PC-9 (cell line): ENCODE data around the gene GALNT7. TPM values are rescaled to one million over a fixed set of nuclear protein-coding genes. Genes with fewer than 3 reads are reported as not detected.

Experiments
- BruUV-seq: library from RNA; stranded (reverse); fragments of 400-500 nt; replicated peaks from 2 replicates; lab custom pipeline; 2021; lab: Mats Ljungman, UMichigan
- CTCF ChIA-PET: fragments of 300-600 bp; sonication (Branson Sonifier 250); formaldehyde crosslinking; loops from one replicate; lab custom pipeline; 2022; ENCODE audit warnings: antibody characterized with exemption; lab: Charles Lee
- POLR2A ChIA-PET: fragments of 300-600 bp; sonication (Branson Sonifier 250); formaldehyde crosslinking; loops from one replicate; lab custom pipeline; 2022; ENCODE audit warnings: antibody characterized with exemption; ENCODE audit not compliant: unreplicated experiment; lab: Charles Lee
- DNase-seq, 2 experiments: peaks; one replicate each; pipeline versions ENCODE4 v3.0.0 to v3.0.0-alpha.2; 2015 to 2022; ENCODE audit warnings: mixed read lengths in 1 of 2
- H2AFZ ChIP-seq: fragments of 200-600 bp; sonication (generic); 2 replicates; pipeline ENCODE4 v1.8.1; 2017; ENCODE audit warnings: antibody characterized with exemption
- H3F3A ChIP-seq: fragments of 200-600 bp; sonication (generic); 2 replicates; pipeline ENCODE4 v1.8.1; 2017; ENCODE audit warnings: antibody characterized with exemption, mild to moderate bottlenecking, low read depth; ENCODE audit not compliant: insufficient read depth
- H3K27ac ChIP-seq: fragments of 200-600 bp; sonication (generic); 2 replicates; pipeline ENCODE4 v1.6.1; 2016; ENCODE audit warnings: mixed run types
- H3K27me3 ChIP-seq: fragments of 200-600 bp; sonication (generic); 2 replicates; pipeline ENCODE4 v1.6.1; 2016; ENCODE audit warnings: low read depth, mixed run types; ENCODE audit not compliant: insufficient read depth
- H3K36me3 ChIP-seq: fragments of 200-600 bp; sonication (generic); 2 replicates; pipeline ENCODE4 v1.6.1; 2016; ENCODE audit warnings: low read depth, mixed run types
- H3K4me1 ChIP-seq: fragments of 200-600 bp; sonication (generic); replicated peaks from 2 replicates; pipeline ENCODE4 v1.6.1; 2016; ENCODE audit warnings: mixed run types; ENCODE audit not compliant: insufficient read depth
- H3K4me2 ChIP-seq: fragments of 200-600 bp; sonication (generic); 2 replicates; pipeline ENCODE4 v1.6.1; 2017; ENCODE audit warnings: mixed run types
- H3K4me3 ChIP-seq: fragments of 200-600 bp; sonication (generic); 2 replicates; pipeline ENCODE4 v1.6.1; 2016; ENCODE audit warnings: mixed run types
- H3K79me2 ChIP-seq: fragments of 200-600 bp; sonication (generic); 2 replicates; pipeline ENCODE4 v1.6.1; 2017; ENCODE audit warnings: low read depth, mixed run types
- H3K9me2 ChIP-seq: fragments of 200-600 bp; sonication (generic); 2 replicates; pipeline ENCODE4 v1.8.1; 2017; ENCODE audit warnings: mild to moderate bottlenecking; ENCODE audit not compliant: insufficient read depth
- H3K9me3 ChIP-seq: fragments of 200-600 bp; sonication (generic); 2 replicates; pipeline ENCODE4 v1.8.1; 2016; ENCODE audit warnings: low read depth; ENCODE audit not compliant: insufficient read depth
- H4K20me1 ChIP-seq: fragments of 200-600 bp; sonication (generic); 2 replicates; pipeline ENCODE4 v1.8.1; 2017; ENCODE audit not compliant: insufficient read depth
- CTCF ChIP-seq: fragments of 200-600 bp; sonication (generic); conservative IDR thresholded peaks from 2 replicates; pipeline ENCODE4 v1.6.1; 2017; ENCODE audit warnings: mixed run types, antibody characterized with exemption, mild to moderate bottlenecking, moderate library complexity
- EZH2 ChIP-seq: fragments of 200-600 bp; sonication (generic); IDR thresholded peaks from 2 replicates; pipeline ENCODE4 v1.8.0; 2017; ENCODE audit warnings: antibody characterized with exemption, low read depth
- intact Hi-C: fragments of 100-400 bp; cut with micrococcal nuclease; formaldehyde crosslinking; loops from one replicate; pipeline ENCODE4 v1.10.0; 2022; ENCODE audit not compliant: unreplicated experiment
- total RNA-seq: library from RNA; stranded (reverse); gene quantifications from 2 replicates; pipeline ENCODE4 v1.2.3, GENCODE V29; 2021

The GALNT7 gene
- total RNA-seq, 1 experiment from 2014 or later = 57.2 TPM

DNA sequence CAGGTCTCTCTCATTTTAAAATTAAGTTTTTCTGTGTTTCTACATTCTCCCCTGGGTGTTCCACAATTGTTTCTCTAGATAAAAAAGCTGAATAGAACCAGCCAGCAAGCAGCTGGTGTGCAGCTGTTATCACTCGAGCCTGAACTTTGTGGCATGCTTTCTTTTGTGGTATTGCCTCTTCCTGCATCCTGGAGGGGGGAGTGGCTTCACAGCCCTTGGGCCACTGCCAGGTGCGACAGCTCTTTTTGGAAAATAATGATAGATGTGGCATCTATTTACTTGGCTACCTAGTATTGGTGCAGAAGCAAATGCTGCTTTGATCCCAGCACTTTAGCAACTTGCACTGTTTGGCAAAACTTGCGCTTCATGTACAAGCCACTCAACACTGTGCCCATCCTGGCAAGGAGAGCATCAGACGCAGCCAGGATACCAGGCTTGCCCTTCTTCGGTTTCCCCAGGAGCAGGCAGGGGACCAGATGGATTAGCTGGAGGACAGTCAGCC lies 96.1 kb downstream of the GALNT7 start:
- H3K4me2 ChIP-seq = no peak overlapping the region
- H3K4me1 ChIP-seq = no peaks in the 10 kb centered on the region
- POLR2A ChIA-PET = no interaction called here
- H3F3A ChIP-seq = no peaks in the 10 kb centered on the region
- intact Hi-C loops = no loop called here
- no peaks in the 10 kb centered on the region for H3K9me3 ChIP-seq
- no peak for DNase-seq
- H3K36me3 ChIP-seq = no peaks in the 10 kb centered on the region
- H2AFZ ChIP-seq = no peak overlapping the region
- no peaks in the 10 kb centered on the region for H3K9me2 ChIP-seq
- CTCF ChIA-PET = interaction anchor here (1.4 kb wide), 1 partner anchor 37 kb away, joined by 4 read pairs; no protein-coding TSS in a partner anchor
- no TSS peak for BruUV-seq
- H4K20me1 ChIP-seq = no peaks in the 10 kb centered on the region
- TF ChIP-seq EZH2 (no peak), CTCF (no peak)
- no peaks in the 10 kb centered on the region for H3K27me3 ChIP-seq
- H3K79me2 ChIP-seq = no peaks in the 10 kb centered on the region
- H3K4me3 ChIP-seq = no peak overlapping the region
- no peak overlapping the region for H3K27ac ChIP-seq

- no TSS peak for BruUV-seq
- no peaks in the 10 kb centered on the region for H3K79me2 ChIP-seq
- no peak for DNase-seq
- no peak overlapping the region for H3K27ac ChIP-seq
- no peaks in the 10 kb centered on the region for H3K4me1 ChIP-seq
- TF ChIP-seq EZH2 = no peak
- no peak for TF ChIP-seq CTCF
- H3K9me2 ChIP-seq = no peaks in the 10 kb centered on the region
- H3K4me3 ChIP-seq = no peak overlapping the region
- H3K4me2 ChIP-seq = no peak overlapping the region
- no peaks in the 10 kb centered on the region for H4K20me1 ChIP-seq
- intact Hi-C loops = no loop called here
- POLR2A ChIA-PET = no interaction called here
- H2AFZ ChIP-seq = no peak overlapping the region
- H3K9me3 ChIP-seq = no peaks in the 10 kb centered on the region
- H3K36me3 ChIP-seq = no peaks in the 10 kb centered on the region
- CTCF ChIA-PET = interaction anchor here (1.4 kb wide), 1 partner anchor 36 kb away, joined by 4 read pairs; no protein-coding TSS in a partner anchor
- H3F3A ChIP-seq = no peaks in the 10 kb centered on the region
- H3K27me3 ChIP-seq = no peaks in the 10 kb centered on the region
Observed at GRCh38 chr4:173265751-173266150, 97.1 kb downstream of the GALNT7 start.

DNA sequence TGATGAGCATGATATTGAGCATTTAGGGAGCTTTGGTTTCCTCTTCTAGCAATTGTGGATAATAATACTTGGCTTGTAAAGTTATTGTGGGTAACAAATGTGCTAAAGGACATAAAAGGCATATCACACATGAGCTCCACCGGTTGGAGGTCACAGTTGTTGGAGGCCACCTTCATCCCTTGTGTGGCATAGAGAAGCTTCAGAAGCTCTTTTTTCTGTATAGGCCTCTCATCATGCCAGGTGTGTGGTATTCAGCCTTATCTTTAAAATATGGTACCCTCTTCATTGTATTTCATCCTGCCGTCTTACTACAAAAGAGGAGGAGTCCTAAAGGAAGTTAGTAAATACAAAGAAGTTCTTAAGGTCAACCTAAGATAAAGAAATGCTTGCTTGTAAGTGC lies 99.1 kb downstream of the GALNT7 start:
- no peaks in the 10 kb centered on the region for H3F3A ChIP-seq
- H3K9me2 ChIP-seq = no peaks in the 10 kb centered on the region
- H3K79me2 ChIP-seq = no peaks in the 10 kb centered on the region
- H3K4me1 ChIP-seq = no peaks in the 10 kb centered on the region
- no peaks in the 10 kb centered on the region for H4K20me1 ChIP-seq
- ChIA-PET CTCF (no interaction called here), POLR2A (no interaction called here)
- intact Hi-C loops = no loop called here
- H3K4me3 ChIP-seq = no peak overlapping the region
- H3K27me3 ChIP-seq = no peaks in the 10 kb centered on the region
- H3K4me2 ChIP-seq = no peak overlapping the region
- BruUV-seq = no TSS peak
- DNase-seq = no peak
- H3K27ac ChIP-seq = no peak overlapping the region
- no peak for TF ChIP-seq EZH2
- TF ChIP-seq CTCF = no peak
- no peaks in the 10 kb centered on the region for H3K36me3 ChIP-seq
- H2AFZ ChIP-seq = no peak overlapping the region
- H3K9me3 ChIP-seq = no peaks in the 10 kb centered on the region
